Right ventricle myocardium superior (tissue), 1 donor: ENCODE measurements around the gene TREM1. TPM values are rescaled to one million over a fixed set of nuclear protein-coding genes. Genes with fewer than 3 reads are reported as not detected.
"Not testable (repeated sequence)": the region's sequence is repeated elsewhere in the genome, so short reads cannot be mapped to it uniquely, and the experiment has no call there.

ENCODE experiments used
- ATAC-seq: fragments of 200-7000 bp; cut with Tn5 transposase; one replicate; pipeline ENCODE4 v1.9.1; 2020; ENCODE audit warnings: mild to moderate bottlenecking; ENCODE audit not compliant: poor library complexity
- DNase-seq: peaks from one replicate; pipeline ENCODE4 v3.0.0-alpha.2; 2020
- intact Hi-C: fragments of 100-400 bp; cut with DNase I; formaldehyde crosslinking; loops from one replicate; pipeline ENCODE4 v1.11.2; 2022
- total RNA-seq: library from RNA; stranded (reverse); fragmentation: NEBNext Ultra II Directional; extraction: Animal tissue kit (Norgen Biotek cat#: 25700); gene quantifications from one replicate; pipeline ENCODE4 v1.2.1, GENCODE V29; 2021
- donor health status: DM: no; HTN: yes; CAD: no; lungs with severe emphysema.

The TREM1 gene
- total RNA-seq, 1 donor from 2014 or later, result 0.67 TPM

DNA sequence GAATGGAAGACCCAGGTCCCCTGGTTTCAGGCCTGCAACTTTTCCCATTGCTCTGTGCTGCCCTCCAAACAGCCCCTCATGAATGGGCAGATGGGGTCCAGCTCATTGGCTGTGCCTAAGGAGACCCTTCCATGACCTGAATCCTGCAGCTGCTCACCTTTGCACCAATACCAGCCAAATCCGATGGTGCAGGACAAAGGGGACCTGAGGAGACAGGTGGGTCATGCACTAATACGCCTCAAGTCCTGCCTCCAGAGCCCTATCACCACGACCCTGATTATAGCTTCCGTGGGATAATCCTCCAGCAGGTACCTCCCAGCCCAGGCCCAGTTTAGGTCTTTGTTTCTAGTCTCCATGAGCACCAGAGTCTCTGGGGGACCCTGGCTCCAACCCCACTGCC lies 16.8 kb downstream of the TREM1 start:
- DNase-seq, result no peak
- intact Hi-C loops, result no loop called here
- no peak for ATAC-seq

DNA sequence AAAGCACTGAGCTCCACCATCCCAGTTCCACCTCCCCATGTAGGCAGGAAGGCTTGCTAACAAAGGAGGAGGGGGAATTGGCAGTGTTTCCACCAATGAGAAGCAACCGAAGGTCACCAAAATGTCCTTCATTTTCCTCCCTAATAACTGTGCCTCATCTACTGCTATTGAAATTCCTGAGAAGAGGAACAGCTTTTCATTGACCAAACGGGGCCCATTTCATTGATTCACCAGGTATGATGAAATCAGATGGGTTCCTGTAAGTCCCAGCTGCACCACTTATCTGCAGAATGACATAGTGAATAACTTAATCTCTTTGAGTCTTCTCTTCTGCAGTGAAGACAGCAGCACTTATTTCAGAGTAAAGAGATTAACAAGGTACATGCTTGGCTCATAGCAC lies 17.3 kb downstream of the TREM1 start:
- DNase-seq (no peak), ATAC-seq (no peak)
- intact Hi-C loops, result no loop called here

DNA sequence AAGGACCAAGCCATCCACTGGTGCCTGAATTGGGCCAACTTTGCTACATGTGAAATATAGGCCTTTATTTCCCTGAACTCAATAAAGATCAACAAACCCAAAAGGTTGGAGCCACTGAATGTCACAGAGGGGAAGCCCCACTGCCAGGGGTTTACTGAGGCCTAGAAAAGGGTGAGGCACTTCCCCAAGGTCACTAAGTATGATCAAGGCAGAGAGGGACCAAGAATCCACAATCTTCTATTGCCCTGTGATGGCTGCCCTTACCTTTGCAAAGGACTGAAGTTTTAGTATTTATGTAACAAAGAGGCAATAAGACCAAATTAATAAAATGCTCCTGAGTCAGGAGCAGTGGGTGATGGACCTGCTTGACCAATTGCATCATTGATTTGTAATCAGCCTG lies 18.0 kb downstream of the TREM1 start:
- no peak for DNase-seq
- intact Hi-C loops, result no loop called here
- no peak for ATAC-seq

DNA sequence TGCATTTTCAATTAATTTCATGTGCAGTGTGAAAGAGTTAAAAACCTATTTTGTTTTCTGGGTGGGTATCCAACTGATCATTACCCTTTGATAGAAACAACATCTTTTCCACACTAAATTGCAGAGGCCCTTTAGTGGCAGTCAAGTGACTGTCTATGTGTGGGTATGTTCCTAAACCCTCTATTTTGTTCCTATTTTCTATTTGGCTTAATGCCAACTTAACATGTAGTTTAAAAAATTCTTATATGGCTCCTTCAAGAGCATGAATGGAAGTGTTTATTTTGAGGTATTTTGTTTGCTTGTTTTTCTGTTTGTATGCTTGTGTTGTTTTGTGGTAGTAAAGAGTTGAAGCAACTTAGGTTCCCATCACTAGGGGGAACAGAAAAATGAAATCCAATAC lies 19.9 kb downstream of the TREM1 start:
- ATAC-seq (no peak), DNase-seq (no peak)
- intact Hi-C loops, result no loop called here

DNA sequence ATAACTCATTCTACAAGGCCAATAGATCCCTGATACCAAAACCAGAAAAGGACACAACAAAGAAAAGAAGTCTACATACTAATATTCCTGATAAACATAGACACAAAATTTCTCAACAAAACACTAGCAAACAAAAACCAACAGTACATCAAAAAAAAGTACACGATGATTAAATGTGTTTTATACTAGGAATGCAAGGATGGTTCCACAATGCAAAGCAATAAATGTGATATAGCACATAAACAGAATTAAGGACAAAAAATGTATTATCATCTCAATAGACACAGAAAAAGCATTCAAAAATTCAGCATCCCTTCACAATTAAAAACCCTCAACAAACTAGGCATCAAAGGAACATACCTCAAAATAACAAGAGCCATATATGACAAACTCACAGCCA lies 23.2 kb downstream of the TREM1 start:
- DNase-seq, result no peak
- intact Hi-C loops, result no loop called here
- ATAC-seq, result no peak

DNA sequence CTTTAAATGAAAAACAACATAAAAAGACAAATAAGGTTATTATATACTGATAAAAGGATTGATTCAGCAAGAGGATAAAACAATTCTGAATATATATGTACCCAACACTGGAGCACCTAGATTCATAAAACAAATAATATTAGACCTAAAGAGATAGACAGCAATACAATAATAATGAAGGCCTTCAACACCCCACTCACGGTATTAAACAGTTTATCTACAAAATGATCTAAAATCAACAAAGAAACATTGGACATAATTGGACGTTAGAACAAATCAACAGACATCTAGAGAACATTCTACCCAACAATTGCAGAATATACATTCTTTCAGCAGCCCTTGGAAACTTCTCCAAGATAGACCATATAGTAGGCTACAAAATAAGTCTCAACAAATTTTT lies 24.1 kb downstream of the TREM1 start:
- intact Hi-C loops, result no loop called here
- ATAC-seq (no peak), DNase-seq (no peak)

DNA sequence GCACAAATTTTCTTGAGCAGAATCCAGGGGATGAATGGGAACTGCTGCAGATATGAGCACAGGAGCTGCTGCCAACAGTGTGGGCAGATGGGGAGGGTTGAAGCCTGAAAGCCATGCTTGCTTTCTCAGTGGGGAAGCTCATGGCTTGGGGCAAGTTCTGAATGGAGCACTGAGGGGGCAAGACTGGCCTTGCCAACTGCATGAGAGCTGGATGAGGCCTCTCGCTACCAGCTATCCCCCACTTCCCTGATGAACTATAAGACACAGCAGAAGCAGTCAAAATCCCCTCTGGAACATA lies 28.3 kb downstream of the TREM1 start:
- intact Hi-C loops, result no loop called here
- ATAC-seq, result no peak
- DNase-seq, result no peak

DNA sequence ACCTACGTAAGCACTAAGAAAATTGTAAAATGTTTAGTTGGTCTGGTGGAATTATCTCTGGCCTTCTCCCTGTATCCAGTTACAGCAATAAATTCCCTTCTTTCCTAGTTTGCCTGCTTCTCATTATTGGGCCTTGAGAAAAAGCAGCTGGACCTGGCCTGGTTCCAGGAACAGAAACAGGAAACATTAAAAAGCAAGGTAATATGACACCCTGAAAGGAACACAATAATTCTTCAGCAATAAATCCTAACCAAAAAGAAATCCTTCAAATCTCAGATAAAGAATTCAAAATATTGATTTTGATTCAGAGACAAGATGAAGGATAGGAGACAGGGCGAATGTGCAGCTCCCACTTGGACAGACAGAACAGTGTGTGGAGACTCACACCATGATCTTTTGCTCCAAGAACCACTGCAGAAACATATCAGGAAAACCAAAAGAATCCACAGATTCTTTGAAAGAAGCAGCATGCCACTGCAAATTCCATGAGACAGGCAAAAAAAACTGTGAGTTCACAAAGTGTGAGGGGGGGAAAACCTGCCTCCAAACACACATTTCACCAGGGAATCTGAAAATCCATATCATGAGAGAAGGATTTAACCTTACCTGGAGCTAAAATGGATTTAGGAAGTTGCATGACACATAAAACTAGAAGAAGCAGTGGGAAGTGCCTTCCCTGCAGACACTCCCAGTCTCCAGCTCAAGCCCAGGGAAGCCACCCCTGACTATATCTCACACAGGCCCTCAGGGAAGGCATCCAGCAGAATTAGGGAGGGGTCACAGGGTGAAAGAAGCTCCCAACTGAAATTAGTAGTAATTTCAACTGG lies 28.9 kb downstream of the TREM1 start:
- no peak for ATAC-seq
- no peak for DNase-seq

DNA sequence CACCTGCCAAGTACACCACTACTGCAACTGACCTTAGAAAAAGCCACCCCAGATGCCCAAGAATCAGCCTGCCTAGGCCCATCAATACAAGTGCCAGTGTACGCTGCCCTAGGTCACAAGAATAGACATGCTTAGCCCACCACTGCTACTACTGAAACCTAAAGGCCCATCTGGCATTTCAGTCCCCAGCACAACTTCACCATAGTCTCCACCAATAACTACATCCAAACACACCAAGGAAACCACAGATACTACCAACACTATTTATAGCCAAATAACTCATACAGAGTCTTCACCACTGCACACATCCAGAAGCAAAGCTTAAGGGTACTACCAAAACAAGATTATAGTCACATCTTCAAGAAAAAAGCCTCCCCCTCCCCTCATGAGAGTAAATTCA lies 30.1 kb downstream of the TREM1 start:
- intact Hi-C loops, result no loop called here
- ATAC-seq (no peak), DNase-seq (no peak)

More for the DNA sequence above, 28.9 kb downstream of the TREM1 start:
- intact Hi-C loops, result no loop called here

DNA sequence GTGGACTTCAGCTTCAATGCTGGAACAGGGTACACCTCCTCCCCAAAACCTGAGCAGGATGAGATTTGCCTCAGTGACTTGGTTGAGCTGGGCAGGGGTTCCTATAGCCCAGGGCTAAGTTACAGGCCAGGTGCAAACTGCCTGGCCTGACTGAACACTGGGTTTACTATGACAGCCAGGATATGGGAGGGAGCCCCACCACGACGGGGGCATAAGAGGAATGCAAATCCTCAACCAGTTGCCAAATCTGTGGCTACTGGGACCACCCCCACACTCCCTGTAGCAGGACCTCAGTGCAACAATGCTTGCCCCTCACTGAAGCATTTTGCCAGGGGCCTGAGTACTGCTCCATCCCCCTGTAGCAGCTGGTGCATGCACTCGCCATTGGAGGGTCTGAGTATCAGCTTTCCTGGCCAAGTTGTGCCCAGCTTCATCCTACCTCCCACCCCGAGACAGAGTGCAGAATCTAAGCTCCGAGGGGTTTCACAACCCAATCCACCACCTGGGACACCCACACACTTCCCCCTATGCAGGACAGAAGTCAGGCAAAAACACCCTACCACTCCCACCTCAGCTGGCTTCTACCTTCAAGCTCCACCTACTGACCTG lies 30.7 kb downstream of the TREM1 start:
- no peak for DNase-seq
- intact Hi-C loops, result no loop called here
- ATAC-seq, result no peak

DNA sequence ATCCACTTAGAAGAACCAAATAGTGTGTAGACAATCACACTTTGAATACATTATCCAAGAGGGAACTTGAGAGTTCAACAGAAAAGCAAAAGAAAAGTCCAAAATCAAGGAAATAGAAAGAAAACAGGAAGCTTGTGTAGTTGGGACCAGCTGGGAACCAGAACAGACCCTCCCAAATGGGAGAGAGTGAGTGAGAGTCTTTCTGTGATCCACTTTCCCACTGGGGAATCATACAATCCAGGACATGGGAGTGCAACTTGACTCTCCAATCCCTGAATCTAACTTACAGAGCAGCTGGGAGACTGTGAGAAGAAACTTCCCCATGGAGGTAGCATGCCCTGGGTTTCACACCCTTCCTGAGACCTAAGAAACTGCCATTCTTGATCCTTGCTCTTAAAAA lies 31.4 kb downstream of the TREM1 start:
- intact Hi-C loops, result no loop called here
- DNase-seq (no peak), ATAC-seq (no peak)

DNA sequence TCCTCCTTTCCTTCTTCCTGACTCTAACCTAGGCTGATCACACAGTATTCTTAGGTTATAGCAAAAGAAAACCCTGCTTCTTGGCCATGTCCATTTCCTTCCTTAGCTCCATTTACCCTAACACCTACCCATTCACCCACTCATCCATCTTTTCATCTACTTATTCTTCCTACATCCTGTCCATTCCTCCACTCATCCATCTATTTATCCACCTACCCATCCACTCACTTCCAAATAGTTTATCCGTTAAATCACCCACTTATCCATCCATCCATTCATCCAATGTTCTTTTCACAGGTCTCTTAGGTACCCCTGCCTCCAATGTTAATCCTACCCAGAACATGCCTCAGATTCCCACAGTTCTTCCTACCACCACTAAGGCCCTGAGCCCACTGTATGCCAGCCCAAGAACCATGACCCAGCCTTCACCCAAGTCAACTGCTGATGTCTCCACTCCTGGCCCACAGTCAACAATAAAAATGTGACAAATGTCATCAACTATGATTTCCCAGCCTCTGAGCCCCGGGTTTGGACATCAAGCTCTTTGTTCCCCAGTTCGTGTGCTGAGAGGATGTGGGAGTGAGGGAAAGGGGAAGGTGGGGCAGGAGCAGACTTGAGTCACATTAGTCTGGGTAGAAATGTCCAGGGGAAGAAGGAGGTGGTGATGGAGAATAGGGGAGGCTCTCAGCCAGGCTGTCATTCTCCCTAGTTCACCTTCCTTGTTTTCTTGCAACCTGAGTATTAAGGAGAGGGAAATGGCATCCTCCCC lies 33.9 kb downstream of the TREM1 start:
- intact Hi-C loops, result no loop called here
- DNase-seq, result no peak
- no peak for ATAC-seq

DNA sequence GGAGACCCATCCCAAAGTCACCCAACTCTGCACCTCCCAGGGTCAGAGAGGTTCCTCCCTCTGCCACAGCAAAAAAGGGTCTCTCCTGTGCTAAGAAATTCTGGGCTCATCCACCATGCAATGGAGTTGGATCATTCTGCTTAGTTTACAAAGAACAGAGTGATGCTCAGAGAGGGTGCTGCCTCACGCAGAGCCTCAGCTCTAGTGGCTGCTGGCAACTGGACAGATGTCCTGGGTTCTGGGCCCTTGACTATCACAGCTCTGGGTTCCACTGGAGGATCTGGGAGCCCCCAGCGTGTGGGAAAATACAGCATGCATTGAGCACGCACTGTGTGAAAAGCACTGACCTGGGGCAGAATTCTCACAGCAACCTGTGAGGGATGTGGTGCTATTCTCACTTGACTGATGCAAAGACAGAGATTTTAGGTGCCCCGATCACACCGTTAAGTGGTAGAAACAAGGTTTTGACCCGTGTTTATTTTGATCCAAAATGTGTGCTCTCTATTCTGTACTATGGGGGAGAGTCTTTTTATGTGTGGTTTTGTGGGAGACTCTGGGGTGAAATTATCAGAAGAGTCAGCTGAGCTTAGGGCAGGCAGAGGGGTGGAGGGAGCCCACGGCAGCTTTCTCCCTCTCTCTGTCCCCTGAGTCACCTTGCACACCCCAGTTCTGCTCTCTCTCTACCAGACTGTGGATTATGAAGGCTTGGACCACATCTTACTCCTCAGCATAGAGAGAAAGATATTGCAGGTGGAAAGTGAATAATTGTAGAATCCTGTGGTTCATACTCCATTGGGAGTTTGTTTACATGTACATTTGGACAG lies 38.4 kb downstream of the TREM1 start:
- intact Hi-C loops, result no loop called here
- DNase-seq, result no peak
- no peak for ATAC-seq

DNA sequence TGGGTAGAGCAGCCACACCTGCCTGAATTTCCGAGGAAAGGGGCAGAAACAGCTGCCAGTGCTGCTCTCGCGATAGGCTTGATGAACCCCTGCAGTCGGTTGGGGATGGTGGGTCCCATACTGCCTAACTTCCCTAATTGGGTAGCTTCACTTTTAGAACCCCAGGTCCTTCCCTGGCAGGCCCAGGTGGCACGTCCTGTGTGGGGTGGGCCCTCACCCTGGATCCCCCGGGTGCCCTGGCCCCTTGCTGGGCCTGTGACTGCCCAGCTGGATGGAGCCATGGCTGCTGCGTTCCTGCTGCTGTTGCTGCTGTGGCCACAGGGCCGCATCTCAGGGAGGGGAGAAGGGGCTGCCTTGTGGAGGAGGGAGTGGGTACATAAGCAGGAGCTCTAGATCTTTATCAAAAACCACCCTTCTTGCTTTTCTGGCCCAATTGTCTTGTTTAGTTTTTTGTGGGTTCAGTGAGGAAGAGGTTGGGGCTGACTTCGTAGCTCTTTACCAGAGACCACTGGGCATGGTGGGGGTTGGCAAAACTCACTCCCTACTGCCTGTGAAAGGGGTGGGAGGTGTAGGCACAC lies 39.1 kb downstream of the TREM1 start:
- DNase-seq (no peak), ATAC-seq (no peak)
- intact Hi-C loops, result no loop called here

DNA sequence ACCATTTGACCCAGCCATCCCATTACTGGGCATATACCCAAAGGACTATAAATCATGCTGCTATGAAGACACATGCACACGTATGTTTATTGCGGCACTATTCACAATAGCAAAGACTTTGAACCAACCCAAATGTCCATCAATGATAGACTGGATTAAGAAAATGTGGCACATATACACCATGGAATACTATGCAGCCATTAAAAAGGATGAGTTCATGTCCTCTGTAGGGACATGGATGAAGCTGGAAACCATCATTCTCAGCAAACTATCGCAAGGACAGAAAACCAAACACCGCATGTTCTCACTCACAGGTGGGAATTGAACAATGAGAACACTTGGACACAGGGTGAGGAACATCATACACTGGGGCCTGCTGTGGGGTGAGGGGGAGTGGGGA lies 40.0 kb downstream of the TREM1 start:
- DNase-seq, intact Hi-C loops, ATAC-seq: not testable (repeated sequence)

DNA sequence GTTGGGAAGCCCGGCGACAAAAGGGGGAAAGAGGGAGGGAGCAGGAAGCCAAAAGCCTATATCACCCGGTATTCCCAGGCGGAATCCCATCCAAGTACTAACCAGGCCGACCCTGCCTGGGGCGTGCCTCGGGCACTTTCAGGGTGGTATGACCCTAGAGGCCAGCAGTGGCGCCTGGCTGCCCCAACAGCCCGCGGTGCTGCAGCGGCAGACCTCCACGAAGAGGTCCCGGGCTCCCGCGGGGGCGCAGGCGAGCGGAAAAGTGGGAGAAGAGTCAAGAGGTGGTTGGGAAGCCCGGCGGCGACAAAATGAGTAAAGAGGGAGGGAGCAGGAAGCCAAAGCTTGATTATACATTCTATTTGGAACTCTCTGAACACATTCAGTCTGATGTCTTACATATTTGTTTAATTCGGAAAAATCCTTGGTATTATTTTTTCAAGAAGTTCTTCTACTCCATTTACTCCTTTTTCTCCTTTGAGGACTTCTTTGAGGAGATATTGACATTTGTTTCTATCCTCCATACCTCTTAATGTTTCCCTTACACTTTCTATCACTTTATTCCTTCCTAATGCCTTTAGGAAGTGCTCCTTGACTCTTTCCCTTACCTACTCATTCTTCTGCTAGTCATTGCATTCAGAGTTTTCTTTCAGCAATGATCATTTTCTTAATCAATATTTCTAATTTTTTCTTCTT lies 46.9 kb downstream of the TREM1 start:
- no peak for ATAC-seq
- no peak for DNase-seq
- intact Hi-C loops, result no loop called here

DNA sequence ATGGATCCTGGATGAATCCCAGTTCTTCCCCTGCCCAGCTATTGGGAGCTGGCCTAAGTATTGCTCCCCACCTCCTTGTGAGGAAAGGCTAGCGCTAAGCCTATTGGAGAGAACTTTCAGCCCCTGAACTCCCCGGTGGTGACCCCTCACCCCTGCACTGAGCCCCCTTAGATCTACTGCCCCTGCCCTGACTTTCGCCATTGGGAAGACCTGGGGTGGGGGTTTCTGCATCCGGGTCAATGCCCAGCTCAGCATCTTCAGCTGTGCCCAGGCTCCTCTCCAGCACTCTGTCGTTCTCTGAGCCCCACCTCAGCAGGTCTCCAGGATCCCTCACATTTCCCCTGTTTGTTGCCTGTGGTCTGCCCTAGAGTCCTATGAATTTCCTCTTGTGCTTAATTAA lies 49.4 kb downstream of the TREM1 start:
- DNase-seq (no peak), ATAC-seq (no peak)
- intact Hi-C loops, result no loop called here

DNA sequence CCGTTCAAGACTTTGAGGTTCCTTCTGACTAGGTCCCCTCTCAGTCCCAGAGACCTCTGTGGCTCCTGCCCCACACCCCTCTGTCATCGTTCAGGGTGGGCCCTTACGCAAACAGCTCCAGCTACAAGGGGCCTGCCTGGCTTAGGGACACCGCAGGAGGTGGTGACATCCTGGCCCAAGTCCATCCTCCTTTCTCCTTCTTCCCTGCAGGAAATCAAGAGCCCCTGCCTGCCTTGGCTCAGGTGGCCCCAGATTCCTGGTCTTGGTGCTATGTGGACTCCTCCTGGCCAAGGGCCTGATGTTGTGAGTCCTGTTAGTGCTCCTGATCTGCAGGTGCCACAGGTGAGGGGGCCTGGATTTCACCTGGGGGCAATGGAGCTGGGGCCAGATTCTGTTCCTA lies 50.2 kb downstream of the TREM1 start:
- DNase-seq (no peak), ATAC-seq (no peak)
- intact Hi-C loops, result no loop called here
